Stimulated activated naive B cell treated with anti-CD40 and anti-IgM and Interleukin-4, amounts not matched to agents 10 μg/mL and 1 μg/mL and 100 μg/mL, for 72 hours (primary cell): Measurements from ENCODE around the gene COL4A3.

ENCODE experiments used
- ATAC-seq, 2 donors: fragments of 150-1000 bp; cut with Tn5 transposase; replicated peaks; 2 replicates each; pipeline ENCODE4 v1.10.0; 2021; ENCODE audit warnings: moderate library complexity in 1 of 2
- DNase-seq: peaks from one replicate; pipeline ENCODE4 v3.0.0; 2021
- H3K27ac Mint-ChIP-seq: one replicate; pipeline ENCODE4 v1.8.0; 2022; ENCODE audit warnings: mild to moderate bottlenecking, mixed read lengths
- H3K27me3 Mint-ChIP-seq, 2 donors: one replicate each; pipeline ENCODE4 v1.8.0; 2022; ENCODE audit warnings: mixed read lengths in 2 of 2
- H3K36me3 Mint-ChIP-seq, 2 donors: one replicate each; pipeline ENCODE4 v1.8.0; 2022; ENCODE audit warnings: mixed read lengths in 2 of 2, mild to moderate bottlenecking in 1 of 2
- H3K4me1 Mint-ChIP-seq, 2 donors: one replicate each; pipeline ENCODE4 v1.8.0; 2022; ENCODE audit warnings: mixed read lengths in 2 of 2, mild to moderate bottlenecking in 1 of 2
- H3K4me3 Mint-ChIP-seq, 2 donors: one replicate each; pipeline ENCODE4 v1.8.0; 2022; ENCODE audit warnings: mild to moderate bottlenecking in 2 of 2, mixed read lengths in 2 of 2, moderate library complexity in 1 of 2
- H3K9me3 Mint-ChIP-seq, 2 donors: one replicate each; pipeline ENCODE4 v1.8.0; 2022; ENCODE audit warnings: mixed read lengths in 2 of 2, mild to moderate bottlenecking in 1 of 2

COL4A3 gene

DNA sequence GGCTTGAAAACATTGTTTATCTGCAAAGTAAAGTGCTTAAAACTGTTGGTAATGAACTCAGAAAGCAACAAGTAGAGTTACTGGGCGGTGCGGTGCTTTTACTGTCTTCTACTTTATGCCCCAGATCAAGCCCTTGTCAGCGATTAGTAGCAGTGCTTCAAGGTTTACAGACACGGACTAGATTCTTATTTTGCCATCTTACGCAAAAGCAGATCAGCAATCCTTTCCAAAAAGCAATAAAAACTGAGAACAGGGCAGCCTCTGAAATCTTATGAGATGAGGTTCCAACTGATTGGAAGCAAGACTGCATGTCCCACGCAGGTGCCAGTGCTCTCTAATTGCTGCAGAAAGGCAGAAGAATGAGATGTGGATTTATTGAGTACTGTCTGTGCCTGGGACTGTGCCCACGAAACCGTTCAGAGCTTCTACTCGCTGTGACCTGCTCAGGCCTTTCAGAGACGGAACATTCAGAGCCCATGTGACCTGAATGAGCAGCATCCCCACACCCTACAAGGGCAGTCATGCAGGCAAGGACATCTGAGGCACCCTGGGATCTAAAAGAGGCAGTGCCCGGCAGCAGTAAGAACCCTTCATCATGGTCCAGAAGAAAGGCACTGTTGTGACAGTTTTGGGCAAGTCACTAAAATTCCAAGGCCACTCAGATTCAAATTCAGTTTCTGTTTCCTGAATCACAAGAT, 15.7 kb downstream of the COL4A3 start:
- Mint-ChIP-seq H3K36me3 (no peaks in the 10 kb centered on the region), H3K9me3 (no peaks in the 10 kb centered on the region), H3K27me3 (no peaks in the 10 kb centered on the region), H3K4me1 (no peaks in the 10 kb centered on the region), H3K27ac (no peak overlapping the region), H3K4me3 (no peak overlapping the region)
- DNase-seq (no peak), ATAC-seq (no peak)

DNA sequence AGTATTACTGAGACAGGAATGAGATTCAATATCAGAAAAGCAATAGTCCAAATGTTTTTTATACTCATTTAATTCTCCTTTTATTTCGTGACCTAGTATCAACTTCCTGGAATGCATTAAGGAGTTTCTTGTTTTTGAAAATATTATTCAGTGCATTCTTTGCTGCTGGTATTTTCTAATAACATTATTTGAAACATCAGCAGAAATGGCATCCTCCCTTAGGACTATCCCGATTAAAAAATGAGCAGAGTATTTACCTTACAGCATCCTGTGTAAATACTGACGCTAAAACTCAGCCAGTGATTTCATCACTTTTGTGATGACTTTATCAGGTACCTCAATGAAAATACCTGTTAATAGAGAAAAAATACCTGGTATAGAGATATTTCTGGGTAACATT, 16.3 kb downstream of the COL4A3 start:
- DNase-seq (no peak), ATAC-seq (no peak)
- H3K27me3 Mint-ChIP-seq: no peaks in the 10 kb centered on the region
- H3K36me3 Mint-ChIP-seq: no peaks in the 10 kb centered on the region
- H3K4me1 Mint-ChIP-seq: no peaks in the 10 kb centered on the region
- H3K9me3 Mint-ChIP-seq: no peaks in the 10 kb centered on the region
- no peak overlapping the region for H3K4me3 Mint-ChIP-seq
- no peak overlapping the region for H3K27ac Mint-ChIP-seq

DNA sequence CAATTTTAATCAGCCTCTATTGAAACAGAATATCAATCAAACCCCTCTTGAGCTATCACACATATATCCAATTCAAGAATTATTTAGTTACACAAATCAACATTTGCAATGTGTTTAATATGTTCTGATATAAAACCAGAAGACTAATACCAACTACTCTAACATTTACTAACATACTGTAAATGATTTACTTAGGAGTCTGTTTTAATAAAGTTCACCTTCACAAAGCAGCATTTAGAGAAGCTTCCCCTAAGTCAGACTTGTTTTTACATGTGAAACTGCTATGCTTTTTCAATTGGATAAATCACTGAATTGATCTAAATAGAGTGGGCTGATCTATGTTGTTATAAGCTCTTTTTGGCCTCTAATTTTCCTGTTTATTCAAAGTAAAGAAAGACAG, 18.3 kb downstream of the COL4A3 start:
- DNase-seq (no peak), ATAC-seq (no peak)
- H3K9me3 Mint-ChIP-seq: no peaks in the 10 kb centered on the region
- H3K36me3 Mint-ChIP-seq: no peaks in the 10 kb centered on the region
- no peak overlapping the region for H3K4me3 Mint-ChIP-seq
- no peak overlapping the region for H3K27ac Mint-ChIP-seq
- H3K27me3 Mint-ChIP-seq: no peaks in the 10 kb centered on the region
- H3K4me1 Mint-ChIP-seq: peaks cover 8 to 13% of the 10 kb centered on the region in 2 donors

DNA sequence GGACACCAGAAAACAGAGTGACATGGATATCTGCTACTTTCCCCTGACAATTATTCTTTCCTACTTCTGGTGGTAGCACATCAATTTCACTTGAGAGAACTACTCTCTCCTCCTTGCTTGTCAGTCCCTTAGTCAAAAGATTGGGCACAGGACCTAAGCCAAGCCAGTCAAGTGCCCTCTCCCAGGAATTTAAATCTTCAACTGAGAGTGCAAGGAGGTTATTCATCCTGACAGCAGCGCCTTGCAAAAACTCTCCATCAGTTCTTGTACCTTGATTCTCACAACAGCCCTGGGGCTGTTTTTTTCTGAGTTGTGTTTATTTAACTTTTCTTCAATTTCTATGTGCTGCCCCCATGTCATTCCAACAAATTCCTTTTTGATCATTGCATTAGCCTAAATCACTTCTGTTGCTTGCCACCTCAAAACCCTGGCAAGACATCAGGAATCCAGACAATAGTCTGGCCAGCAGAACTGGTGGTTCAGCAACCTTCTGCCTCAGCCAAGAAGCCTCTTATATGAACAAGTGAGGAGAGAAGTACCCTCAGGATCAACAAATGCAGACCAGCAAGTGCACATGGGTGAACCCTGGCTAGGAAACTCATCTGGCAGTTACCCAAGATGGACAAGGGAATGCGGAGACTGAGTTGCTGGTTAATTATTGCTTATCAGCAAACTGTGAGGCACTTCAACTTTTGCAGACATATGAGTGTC, 19.4 kb downstream of the COL4A3 start:
- Mint-ChIP-seq H3K27me3 (peaks cover 1 to 2% of the 10 kb centered on the region in 2 donors), H3K27ac (no peak overlapping the region), H3K4me3 (no peak overlapping the region), H3K9me3 (no peaks in the 10 kb centered on the region), H3K4me1 (peaks cover 8 to 13% of the 10 kb centered on the region in 2 donors), H3K36me3 (no peaks in the 10 kb centered on the region)
- ATAC-seq (no peak), DNase-seq (no peak)

DNA sequence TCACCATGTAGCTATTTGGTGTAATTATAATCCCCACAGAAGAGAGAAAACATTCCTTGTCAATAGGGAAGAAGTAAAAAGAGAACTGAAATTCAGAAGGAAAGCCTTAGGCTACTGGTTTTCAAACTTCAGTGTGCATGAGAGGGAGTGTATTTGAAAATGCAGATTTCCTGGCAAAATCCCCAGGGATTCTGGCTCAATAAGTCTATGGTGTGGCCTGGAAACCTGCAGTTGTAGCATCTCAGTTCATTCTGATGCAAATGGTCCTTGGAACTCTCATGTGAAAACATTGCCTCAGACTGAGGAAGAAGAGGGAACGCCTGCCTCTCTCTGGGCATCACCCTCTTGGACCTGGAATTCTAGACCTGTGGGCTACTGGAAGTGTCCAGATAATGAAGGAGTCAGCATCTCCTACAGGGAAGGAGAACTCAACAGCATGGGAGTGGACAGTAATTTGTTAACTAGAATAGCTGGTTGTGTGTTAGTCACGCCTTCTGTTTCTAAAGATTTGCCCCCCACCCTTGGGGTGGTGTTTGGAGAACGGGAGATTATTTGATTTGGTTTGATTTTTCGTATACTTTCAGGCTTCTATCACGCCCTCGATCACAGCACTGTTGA, 21.3 kb downstream of the COL4A3 start:
- no peaks in the 10 kb centered on the region for H3K9me3 Mint-ChIP-seq
- no peak for DNase-seq
- H3K36me3 Mint-ChIP-seq: no peaks in the 10 kb centered on the region
- no peak overlapping the region for H3K4me3 Mint-ChIP-seq
- no peak for ATAC-seq
- peaks cover 8 to 13% of the 10 kb centered on the region in 2 donors for H3K4me1 Mint-ChIP-seq
- peaks cover 6% of the 10 kb centered on the region in 2 donors for H3K27me3 Mint-ChIP-seq
- H3K27ac Mint-ChIP-seq: peak overlapping the region; percentile 62

DNA sequence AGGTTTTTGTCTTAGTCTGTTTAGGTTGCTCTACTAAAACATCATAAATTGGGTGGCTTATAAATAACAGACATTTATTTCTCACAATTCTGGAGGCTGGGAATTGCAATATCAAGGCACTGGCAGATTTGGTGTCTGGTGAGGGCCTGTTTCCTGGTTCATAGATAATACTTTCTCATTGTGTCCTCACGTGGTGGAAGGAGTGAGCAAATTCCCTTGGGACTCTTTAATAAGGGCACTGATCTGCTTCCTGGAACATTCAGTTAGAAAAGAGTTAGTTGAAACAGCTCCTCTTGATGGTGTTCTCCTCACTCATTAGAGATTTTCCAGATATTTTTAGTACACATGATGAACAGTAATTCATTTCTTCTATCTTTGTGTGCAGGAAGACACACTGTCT, 22.3 kb downstream of the COL4A3 start:
- peak; percentile 34 to 59 for ATAC-seq
- Mint-ChIP-seq H3K27me3 (peaks cover 6% of the 10 kb centered on the region in 2 donors), H3K4me3 (no peak overlapping the region), H3K4me1 (peaks cover 8 to 13% of the 10 kb centered on the region in 2 donors), H3K9me3 (no peaks in the 10 kb centered on the region), H3K27ac (no peak overlapping the region), H3K36me3 (no peaks in the 10 kb centered on the region)
- no peak for DNase-seq

DNA sequence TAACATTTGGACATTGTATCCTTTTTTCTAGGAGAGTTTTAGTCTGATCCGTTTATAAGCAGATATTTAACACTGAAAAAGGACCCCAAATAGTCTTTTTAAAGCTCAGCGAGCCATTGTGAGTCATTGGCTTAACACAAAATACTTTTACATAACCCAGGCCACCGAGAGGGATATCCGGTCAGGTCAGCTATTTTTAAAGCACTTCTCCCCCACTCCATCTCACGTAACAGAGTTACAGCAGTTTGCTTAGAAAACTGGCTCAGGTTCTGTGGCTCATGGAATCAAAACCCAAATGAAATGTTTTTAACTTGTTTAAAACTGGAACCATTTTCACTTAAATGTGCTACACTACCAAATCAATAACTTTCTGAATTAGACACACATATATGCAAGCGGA, 23.9 kb downstream of the COL4A3 start:
- Mint-ChIP-seq H3K36me3 (no peaks in the 10 kb centered on the region), H3K27me3 (peaks cover 11 to 16% of the 10 kb centered on the region in 2 donors), H3K27ac (no peak overlapping the region), H3K9me3 (no peaks in the 10 kb centered on the region), H3K4me1 (peaks cover 8 to 13% of the 10 kb centered on the region in 2 donors), H3K4me3 (no peak overlapping the region)
- DNase-seq: no peak
- ATAC-seq: no peak

DNA sequence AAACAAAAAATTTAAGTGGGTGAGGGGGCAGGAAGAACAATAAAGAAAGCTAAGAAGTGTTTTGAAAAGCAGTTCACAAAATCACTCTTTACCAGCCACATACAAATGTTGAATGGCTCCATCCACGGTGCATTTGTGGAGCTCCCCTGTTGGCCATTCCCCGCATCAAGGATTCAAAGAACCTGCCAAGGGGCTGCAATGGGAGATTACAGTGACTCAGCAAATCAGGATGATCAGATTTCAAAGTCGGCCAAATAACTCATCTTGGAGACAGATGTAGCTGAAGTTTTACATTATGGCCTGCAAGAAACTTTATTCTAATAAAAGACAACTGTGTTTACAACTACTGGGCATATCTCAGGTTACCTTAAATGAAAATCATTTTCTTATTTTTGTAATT, 26.9 kb downstream of the COL4A3 start:
- ATAC-seq: no peak
- DNase-seq: no peak

DNA sequence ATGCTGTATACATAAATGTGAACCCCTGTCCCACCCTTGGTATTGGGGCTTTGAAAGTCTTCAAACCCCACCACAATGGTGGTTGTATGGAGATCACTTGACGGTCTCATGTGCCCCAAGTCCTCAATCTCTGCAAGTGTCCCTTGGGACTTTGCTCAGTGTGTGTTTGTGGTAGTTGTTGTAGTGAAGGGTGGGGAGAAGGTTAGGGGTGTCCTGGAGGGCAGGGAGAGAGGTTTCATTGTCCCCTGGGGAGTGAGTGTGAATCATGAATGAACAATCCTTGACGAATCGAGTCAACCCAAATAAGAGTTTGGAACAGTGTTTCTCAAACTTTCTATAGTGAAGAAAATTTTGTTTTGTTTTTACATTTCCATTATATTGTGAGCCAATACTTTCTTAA, 28.1 kb downstream of the COL4A3 start:
- peaks cover 11 to 20% of the 10 kb centered on the region in 2 donors for H3K27me3 Mint-ChIP-seq
- H3K9me3 Mint-ChIP-seq: no peaks in the 10 kb centered on the region
- no peaks in the 10 kb centered on the region for H3K4me1 Mint-ChIP-seq
- no peak overlapping the region for H3K4me3 Mint-ChIP-seq
- no peak for DNase-seq
- no peaks in the 10 kb centered on the region for H3K36me3 Mint-ChIP-seq
- no peak for ATAC-seq
- H3K27ac Mint-ChIP-seq: no peak overlapping the region

More for the DNA sequence above, 26.9 kb downstream of the COL4A3 start:
- Mint-ChIP-seq H3K9me3 (no peaks in the 10 kb centered on the region), H3K36me3 (no peaks in the 10 kb centered on the region), H3K4me3 (no peak overlapping the region), H3K27ac (no peak overlapping the region), H3K27me3 (peaks cover 11 to 20% of the 10 kb centered on the region in 2 donors), H3K4me1 (peaks cover 5 to 10% of the 10 kb centered on the region in 2 donors)

DNA sequence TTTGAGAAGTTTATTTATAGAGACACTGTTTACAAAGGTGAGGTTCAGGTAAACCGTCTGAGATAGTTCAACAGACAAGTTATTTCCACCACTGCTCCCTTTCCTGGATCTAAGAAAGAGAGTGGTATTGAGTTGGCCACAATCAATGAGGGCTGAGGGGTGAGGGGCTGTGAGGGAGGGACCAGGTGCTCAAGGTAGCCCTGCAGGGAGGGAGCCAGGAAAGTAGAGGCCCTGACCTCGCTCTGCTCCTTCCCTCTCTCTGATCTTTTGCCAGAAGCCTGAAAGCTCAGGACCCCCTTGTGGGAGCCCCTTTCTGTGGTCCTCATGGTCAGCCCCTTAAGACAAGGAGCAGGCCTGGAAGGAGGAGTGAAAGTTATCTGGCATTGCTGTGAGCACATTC, 29.8 kb downstream of the COL4A3 start:
- H3K27ac Mint-ChIP-seq: no peak overlapping the region
- peaks cover 5 to 14% of the 10 kb centered on the region in 2 donors for H3K27me3 Mint-ChIP-seq
- no peak for ATAC-seq
- H3K4me3 Mint-ChIP-seq: no peak overlapping the region
- no peak for DNase-seq
- no peaks in the 10 kb centered on the region for H3K4me1 Mint-ChIP-seq
- H3K9me3 Mint-ChIP-seq: no peaks in the 10 kb centered on the region
- H3K36me3 Mint-ChIP-seq: no peaks in the 10 kb centered on the region

DNA sequence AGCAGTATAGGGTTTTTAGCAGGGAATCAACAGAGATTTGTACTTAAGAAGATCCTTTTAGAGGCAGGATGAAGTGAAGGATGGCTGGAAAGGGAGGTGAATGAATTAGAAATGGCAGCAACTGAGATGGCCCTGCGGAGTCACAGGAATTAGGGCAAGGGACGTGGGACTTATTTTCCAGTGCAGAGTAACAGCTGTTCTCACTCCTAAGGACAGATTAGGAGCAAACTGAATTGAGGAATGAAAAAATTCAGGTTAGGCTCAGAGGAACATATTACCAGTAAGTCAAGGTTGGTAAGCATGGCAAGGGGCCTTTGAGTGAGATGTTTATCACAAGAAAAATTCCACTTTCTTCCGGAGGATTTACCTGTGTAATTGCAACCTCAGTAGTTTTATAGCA, 34.4 kb downstream of the COL4A3 start:
- Mint-ChIP-seq H3K4me1 (no peaks in the 10 kb centered on the region), H3K4me3 (no peak overlapping the region)

DNA sequence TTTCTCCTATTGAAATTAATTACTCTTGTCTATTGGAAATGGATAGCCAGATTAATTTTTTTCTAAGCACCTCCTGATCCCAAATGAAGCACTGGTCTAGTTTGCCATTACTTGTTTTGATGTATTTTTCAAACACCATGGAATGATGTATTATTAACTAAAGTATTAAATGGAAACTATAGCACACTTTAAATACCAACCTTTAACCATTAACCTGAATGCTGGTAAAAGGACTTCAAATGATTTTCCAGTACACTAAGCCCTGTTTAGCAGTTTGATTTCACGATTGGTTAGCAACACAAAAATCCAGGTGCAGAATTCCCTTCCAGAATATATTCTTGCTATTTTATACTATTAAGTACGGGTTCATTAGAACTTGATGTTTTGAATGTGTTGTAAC, 37.3 kb downstream of the COL4A3 start:
- no peak overlapping the region for H3K4me3 Mint-ChIP-seq
- H3K9me3 Mint-ChIP-seq: no peaks in the 10 kb centered on the region
- ATAC-seq (no peak), DNase-seq (no peak)
- H3K27me3 Mint-ChIP-seq: peaks cover 0 to 8% of the 10 kb centered on the region in 2 donors
- no peaks in the 10 kb centered on the region for H3K4me1 Mint-ChIP-seq
- no peak overlapping the region for H3K27ac Mint-ChIP-seq
- no peaks in the 10 kb centered on the region for H3K36me3 Mint-ChIP-seq

More for the DNA sequence above, 34.4 kb downstream of the COL4A3 start:
- H3K36me3 Mint-ChIP-seq: no peaks in the 10 kb centered on the region
- no peak overlapping the region for H3K27ac Mint-ChIP-seq
- H3K9me3 Mint-ChIP-seq: no peaks in the 10 kb centered on the region
- ATAC-seq (no peak), DNase-seq (no peak)
- H3K27me3 Mint-ChIP-seq: no peaks in the 10 kb centered on the region

DNA sequence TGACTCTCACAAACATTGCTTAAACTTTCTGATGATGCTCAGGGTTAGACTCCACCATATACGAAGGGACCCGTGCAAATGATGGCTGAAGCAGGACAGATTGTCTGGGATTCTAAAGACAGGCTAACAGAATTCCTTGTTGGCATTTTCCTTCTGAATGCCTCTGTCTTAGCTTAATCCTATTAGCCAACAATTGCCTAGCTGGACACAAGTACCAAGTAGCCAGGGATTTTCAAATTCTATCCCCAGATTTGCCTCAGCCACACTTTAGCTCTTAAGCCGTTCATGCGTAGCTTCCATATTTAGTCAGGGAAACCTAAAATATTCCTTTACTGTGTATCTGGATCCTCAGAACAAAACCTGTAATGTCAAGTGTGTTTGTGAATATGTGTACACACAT, 40.0 kb downstream of the COL4A3 start:
- Mint-ChIP-seq H3K9me3 (no peaks in the 10 kb centered on the region), H3K36me3 (no peaks in the 10 kb centered on the region), H3K27ac (no peak overlapping the region), H3K27me3 (peaks cover 6 to 23% of the 10 kb centered on the region in 2 donors), H3K4me1 (no peaks in the 10 kb centered on the region), H3K4me3 (no peak overlapping the region)
- DNase-seq (no peak), ATAC-seq (no peak)

DNA sequence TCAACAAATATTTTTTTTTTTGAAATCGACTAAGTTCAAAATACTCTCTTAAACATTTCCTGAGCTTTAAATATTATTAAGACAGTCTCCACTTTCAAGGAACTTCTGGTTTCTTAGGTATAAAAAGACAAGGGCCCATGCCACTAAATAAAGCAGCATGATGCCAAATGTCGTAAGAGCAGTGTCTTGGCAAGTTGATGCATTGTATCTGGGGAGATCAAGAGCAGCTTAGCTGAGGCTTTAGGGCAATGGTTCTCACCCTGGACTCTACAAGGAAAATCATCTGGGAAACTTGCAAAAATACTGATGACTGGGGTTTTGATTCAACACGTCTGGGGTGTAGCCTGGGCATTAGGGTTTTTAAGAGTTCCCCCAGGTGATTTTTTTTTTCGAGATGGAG, 41.3 kb downstream of the COL4A3 start:
- ATAC-seq: no peak
- Mint-ChIP-seq H3K36me3 (no peaks in the 10 kb centered on the region), H3K4me3 (no peak overlapping the region), H3K27ac (no peak overlapping the region), H3K4me1 (no peaks in the 10 kb centered on the region), H3K9me3 (no peaks in the 10 kb centered on the region), H3K27me3 (peaks cover 6 to 23% of the 10 kb centered on the region in 2 donors)
- no peak for DNase-seq

DNA sequence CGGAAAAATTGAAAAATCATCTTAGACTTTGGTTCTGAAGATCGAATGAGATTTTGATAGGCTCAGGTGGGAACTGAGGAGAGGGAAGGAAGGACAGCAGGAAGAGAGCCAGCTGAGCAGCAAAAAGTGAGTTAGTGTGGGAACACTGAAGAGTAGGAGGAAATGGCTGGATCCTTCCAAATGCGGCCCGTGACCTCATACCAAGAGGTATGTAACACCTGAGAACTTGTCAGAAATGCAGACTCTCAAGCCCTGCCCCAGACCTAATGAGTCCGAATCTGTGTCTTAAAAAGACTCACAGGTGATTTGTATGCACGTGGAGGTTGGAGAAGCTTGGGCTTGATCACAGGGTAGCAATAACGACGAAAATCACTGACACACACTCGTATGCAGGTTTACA, 42.0 kb downstream of the COL4A3 start:
- Mint-ChIP-seq H3K4me3 (no peak overlapping the region), H3K27ac (no peak overlapping the region), H3K4me1 (no peaks in the 10 kb centered on the region), H3K36me3 (no peaks in the 10 kb centered on the region), H3K9me3 (no peaks in the 10 kb centered on the region), H3K27me3 (peaks cover 6 to 23% of the 10 kb centered on the region in 2 donors)
- no peak for DNase-seq
- ATAC-seq: no peak
